ENCODE data around the gene MGAM2.

- no peak for TF ChIP-seq CTCF (IDR thresholded peaks at IDR 0.05; ENCODE audit: insufficient read depth, low read length)
- TF ChIP-seq POLR2AphosphoS5 (IDR thresholded peaks at IDR 0.05; ENCODE audit: low read depth) = no peak
- no peak for TF ChIP-seq REST (IDR thresholded peaks at IDR 0.05; ENCODE audit: insufficient replicate concordance, low read depth)
Measured at GRCh38 chr7:142112086-142112485, 568 bp downstream of the MGAM2 start.

All from HL-60 (cell line).